SK-N-SH (cell line): ENCODE data around the gene BTG2. TPM values are rescaled to one million over a fixed set of nuclear protein-coding genes. Genes with fewer than 3 reads are reported as not detected.
A peak's percentile ranks its signal among the peaks of the same experiment; 100 is the strongest.

Experiments
- CTCF ChIA-PET: fragments of 300-600, 350-600 bp; formaldehyde crosslinking; extraction: SDS; loops from one replicate; lab custom pipeline; 2021; lab: Yijun Ruan, JAX
- POLR2A ChIA-PET: fragments of 350-600 bp; sonication (Branson Sonifier 250); formaldehyde crosslinking; extraction: SDS; loops from one replicate; lab custom pipeline; 2020; ENCODE audit warnings: antibody characterized with exemption, inconsistent platforms; lab: Yijun Ruan, JAX
- DNase-seq: peaks from one replicate; pipeline ENCODE4 v3.0.0; 2012
- H2AFZ ChIP-seq: fragments of 200-600 bp; sonication (generic); 2 replicates; pipeline ENCODE4 v1.8.1; 2016; ENCODE audit warnings: antibody characterized with exemption, mild to moderate bottlenecking, low read depth
- H3F3A ChIP-seq: fragments of 200-600 bp; sonication (generic); replicated peaks from 2 replicates; pipeline ENCODE3; 2016; ENCODE audit warnings: antibody characterized with exemption, mild to moderate bottlenecking; ENCODE audit not compliant: insufficient read depth
- H3K27ac ChIP-seq, 2 experiments: fragments of 200-500 bp in 1 of 2; fragments of 200-600 bp in 1 of 2; sonication (Bioruptor generic) in 1 of 2; sonication (generic), shearing (Covaris generic) in 1 of 2; 2 replicates each; pipeline versions ENCODE4 v1.5.1 to v1.6.1; 2014 to 2016; ENCODE audit warnings: low read depth in 2 of 2, inconsistent platforms in 1 of 2, low read length in 1 of 2, mild to moderate bottlenecking in 1 of 2, mixed read lengths in 1 of 2
- H3K27me3 ChIP-seq: fragments of 200-600 bp; sonication (generic), shearing (Covaris generic); 2 replicates; pipeline ENCODE4 v1.6.1; 2016; ENCODE audit warnings: mixed run types; ENCODE audit not compliant: insufficient read depth
- H3K36me3 ChIP-seq, 2 experiments: fragments of 200-500 bp in 1 of 2; fragments of 200-600 bp in 1 of 2; sonication (Bioruptor generic) in 1 of 2; sonication (generic) in 1 of 2; replicated peaks in 1 of 2; 2 replicates each; pipeline versions ENCODE3 to v1.5.1; 2014 to 2016; ENCODE audit warnings: low read length in 1 of 2, mild to moderate bottlenecking in 1 of 2; ENCODE audit not compliant: insufficient read depth in 2 of 2, control insufficient read depth in 1 of 2
- H3K4me1 ChIP-seq, 2 experiments: fragments of 200-500 bp in 1 of 2; fragments of 200-600 bp in 1 of 2; sonication (Bioruptor generic) in 1 of 2; sonication (generic), shearing (Covaris generic) in 1 of 2; 2 replicates each; pipeline versions ENCODE4 v1.5.1 to v1.6.1; 2014 to 2016; ENCODE audit warnings: low read depth in 1 of 2, low read length in 1 of 2, mixed run types in 1 of 2; ENCODE audit not compliant: insufficient read depth in 2 of 2, control insufficient read depth in 1 of 2
- H3K4me2 ChIP-seq: fragments of 200-600 bp; sonication (generic), shearing (Covaris generic); 2 replicates; pipeline ENCODE4 v1.6.1; 2017; ENCODE audit warnings: mixed run types
- H3K4me3 ChIP-seq, 2 experiments: fragments of 200-500 bp in 1 of 2; fragments of 200-600 bp in 1 of 2; sonication (Bioruptor generic) in 1 of 2; sonication (generic), shearing (Covaris generic) in 1 of 2; 2 replicates each; pipeline versions ENCODE4 v1.5.1 to v1.8.1; 2014 to 2016; ENCODE audit warnings: low read depth in 2 of 2, inconsistent platforms in 1 of 2, low read length in 1 of 2, mild to moderate bottlenecking in 1 of 2, mixed read lengths in 1 of 2, moderate library complexity in 1 of 2
- H3K79me2 ChIP-seq: fragments of 200-600 bp; sonication (generic); 2 replicates; pipeline ENCODE4 v1.8.1; 2017; ENCODE audit warnings: mild to moderate bottlenecking; ENCODE audit not compliant: insufficient read depth
- H3K9ac ChIP-seq: fragments of 200-600 bp; sonication (generic); 2 replicates; pipeline ENCODE4 v1.6.1; 2017; ENCODE audit warnings: mixed run types
- H3K9me2 ChIP-seq: fragments of 200-600 bp; sonication (generic); 2 replicates; pipeline ENCODE4 v1.6.1; 2017; ENCODE audit warnings: mixed run types
- H3K9me3 ChIP-seq: fragments of 200-600 bp; sonication (generic); 2 replicates; pipeline ENCODE4 v1.6.1; 2017; ENCODE audit warnings: mixed run types, mild to moderate bottlenecking, moderate library complexity
- H4K20me1 ChIP-seq: fragments of 200-600 bp; sonication (generic); 2 replicates; pipeline ENCODE4 v1.6.1; 2017; ENCODE audit warnings: mild to moderate bottlenecking, mixed run types; ENCODE audit not compliant: insufficient read depth
- CHD2 ChIP-seq: fragments of 150-350 bp; IDR thresholded peaks from 2 replicates; pipeline ENCODE4 v1.6.1; 2018; ENCODE audit warnings: low read length; ENCODE audit not compliant: partially characterized antibody
- CTCF ChIP-seq: fragments of 200-600 bp; sonication (generic); IDR thresholded peaks from 2 replicates; pipeline ENCODE4 v1.6.1; 2017; ENCODE audit warnings: antibody characterized with exemption, mild to moderate bottlenecking, moderate library complexity
- EP300 ChIP-seq, 2 experiments: IDR thresholded peaks; 2 replicates each; pipeline versions ENCODE4 v1.4.0 to v1.6.1; 2012; ENCODE audit warnings: borderline replicate concordance in 1 of 2, low read depth in 1 of 2, low read length in 1 of 2
- FOXM1 ChIP-seq: IDR thresholded peaks from 2 replicates; pipeline ENCODE4 v1.4.0; 2012; ENCODE audit warnings: low read depth, mild to moderate bottlenecking
- GABPA ChIP-seq: IDR thresholded peaks from 2 replicates; pipeline ENCODE4 v1.4.0; 2012; ENCODE audit warnings: low read depth, mild to moderate bottlenecking
- GATA2 ChIP-seq: sonication (generic); formaldehyde crosslinking; IDR thresholded peaks from 2 replicates; pipeline ENCODE4 v1.5.0; 2020; ENCODE audit warnings: mild to moderate bottlenecking, missing genetic modification reagents
- MAX ChIP-seq: IDR thresholded peaks from 2 replicates; pipeline ENCODE4 v1.4.0; 2012; ENCODE audit warnings: low read depth
- MXI1 ChIP-seq: IDR thresholded peaks from 2 replicates; pipeline ENCODE4 v1.6.1; 2012; ENCODE audit warnings: mild to moderate bottlenecking, low read depth, low read length, improper control_type of control experiment
- NRF1 ChIP-seq: IDR thresholded peaks from 2 replicates; pipeline ENCODE4 v1.6.1; 2012; ENCODE audit warnings: low read depth, mild to moderate bottlenecking, low read length
- RAD21 ChIP-seq: IDR thresholded peaks from 2 replicates; pipeline ENCODE4 v1.6.1; 2012; ENCODE audit warnings: mild to moderate bottlenecking, low read length
- RCOR1 ChIP-seq: fragments of 150-350 bp; IDR thresholded peaks from 2 replicates; pipeline ENCODE4 v1.6.1; 2017; ENCODE audit warnings: antibody characterized with exemption, low read length
- RFX5 ChIP-seq: IDR thresholded peaks from 2 replicates; pipeline ENCODE4 v1.6.1; 2012; ENCODE audit warnings: mild to moderate bottlenecking, improper control_type of control experiment, low read length
- SIN3A ChIP-seq: IDR thresholded peaks from 2 replicates; pipeline ENCODE4 v1.6.1; 2012; ENCODE audit warnings: low read depth, mild to moderate bottlenecking, low read length, moderate library complexity, borderline replicate concordance
- SMC3 ChIP-seq: IDR thresholded peaks from 2 replicates; pipeline ENCODE4 v1.6.1; 2012; ENCODE audit warnings: low read depth, low read length, improper control_type of control experiment
- TEAD4 ChIP-seq: IDR thresholded peaks from 2 replicates; pipeline ENCODE4 v1.4.0; 2012; ENCODE audit warnings: mild to moderate bottlenecking, borderline replicate concordance; ENCODE audit not compliant: insufficient read depth
- USF1 ChIP-seq: IDR thresholded peaks from 2 replicates; pipeline ENCODE4 v1.4.0; 2012; ENCODE audit warnings: low read depth, borderline replicate concordance
- YY1 ChIP-seq: IDR thresholded peaks from 2 replicates; pipeline ENCODE4 v1.4.0; 2012; ENCODE audit warnings: low read depth, mild to moderate bottlenecking
- ZBTB33 ChIP-seq: IDR thresholded peaks from 2 replicates; pipeline ENCODE4 v1.4.0; 2012; ENCODE audit warnings: low read depth, borderline replicate concordance
- WGBS: methylation state at CpG from one replicate; pipeline ENCODE4 v1.1.6; 2017; ENCODE audit warnings: low lambda C conversion rate; 5-methylcytosine and 5-hydroxymethylcytosine counted together
- polyA plus RNA-seq, 3 experiments: library from polyadenylated mRNA; depleted of rRNA; stranded (reverse); fragments of >200 nt; gene quantifications; 2 replicates each; pipeline ENCODE4 v1.2.3, GENCODE V29; 2012
- TF ChIP-seq, protein P1 (sequence below): fragments of 150-350 bp; IDR thresholded peaks from 2 replicates; pipeline ENCODE4 v1.6.1; 2017; ENCODE audit warnings: antibody characterized with exemption, low read length, low read depth, borderline replicate concordance

The BTG2 gene
- polyA plus RNA-seq, 1 of the 3 experiments (the other 2 are of a cell fraction): 26.2 TPM

GRCh38 chr1:203267347-203267846, 37.9 kb upstream of the BTG2 start:
- peak overlapping the region in 1 of 2 experiments; percentile 75; a peak in 1 of 4 replicates for H3K27ac ChIP-seq
- H3K9ac ChIP-seq: peak overlapping the region; percentile 17; the same call in 1 of the 2 replicates
- H3K36me3 ChIP-seq: no peaks in the 10 kb centered on the region
- no peaks in the 10 kb centered on the region for H3K9me3 ChIP-seq
- no peaks in the 10 kb centered on the region for H4K20me1 ChIP-seq
- no peaks in the 10 kb centered on the region for H3K9me2 ChIP-seq
- H3K4me3 ChIP-seq: peak overlapping the region; percentile 65
- peak; percentile 80 for DNase-seq
- WGBS: 7% methylated on average over 14 of the region's 20 CpGs
- H3K79me2 ChIP-seq: no peaks in the 10 kb centered on the region
- ChIA-PET CTCF (interaction anchor here (0.5 to 31.2 kb wide), 99 partner anchors 10 to 658 kb away, joined by 3 to 817 read pairs (median 6); partner anchors contain the start of genes ADORA1, ATP2B4, BTG2 and FMOD), POLR2A (interaction anchor here (0.7 kb wide), 1 partner anchor 72 kb away, joined by 3 read pairs; no protein-coding TSS in a partner anchor)
- no peaks in the 10 kb centered on the region for H3F3A ChIP-seq
- no peaks in the 10 kb centered on the region; the same call in 1 of the 2 replicates for H3K27me3 ChIP-seq
- H3K4me2 ChIP-seq: peak overlapping the region; percentile 69
- no peak for TF ChIP-seq MAX
- TF ChIP-seq SIN3A: no peak
- TF ChIP-seq USF1: no peak
- TF ChIP-seq GABPA: no peak
- TF ChIP-seq NRF1: peak; percentile 48; the same call in 1 of the 2 replicates
- TF ChIP-seq, protein P1, sequence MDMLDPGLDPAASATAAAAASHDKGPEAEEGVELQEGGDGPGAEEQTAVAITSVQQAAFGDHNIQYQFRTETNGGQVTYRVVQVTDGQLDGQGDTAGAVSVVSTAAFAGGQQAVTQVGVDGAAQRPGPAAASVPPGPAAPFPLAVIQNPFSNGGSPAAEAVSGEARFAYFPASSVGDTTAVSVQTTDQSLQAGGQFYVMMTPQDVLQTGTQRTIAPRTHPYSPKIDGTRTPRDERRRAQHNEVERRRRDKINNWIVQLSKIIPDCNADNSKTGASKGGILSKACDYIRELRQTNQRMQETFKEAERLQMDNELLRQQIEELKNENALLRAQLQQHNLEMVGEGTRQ: no peak
- TF ChIP-seq CTCF: peak; percentile 95
- no peak for TF ChIP-seq RCOR1
- peak; percentile 18; the same call in 1 of the 2 replicates for TF ChIP-seq RFX5
- TF ChIP-seq GATA2 (CRISPR knock-in tag): no peak
- no peak for TF ChIP-seq EP300 (IDR thresholded peaks at IDR 0.05; ENCODE audit: borderline replicate concordance in 1 of 2, low read depth in 1 of 2, low read length in 1 of 2)
- no peak for TF ChIP-seq FOXM1
- peak; percentile 53 for TF ChIP-seq SMC3
- peak; percentile 14 for TF ChIP-seq CHD2
- peak; percentile 79 for TF ChIP-seq RAD21
- no peak for TF ChIP-seq ZBTB33
- no peak for TF ChIP-seq TEAD4
- no peak; the same call in 1 of the 2 replicates for TF ChIP-seq YY1
- TF ChIP-seq MXI1: no peak
- TF ChIP-seq, all 33 proteins: peak for 6
- peak overlapping the region; percentile 96 for H2AFZ ChIP-seq
- H3K4me1 ChIP-seq: peaks cover 0 to 15% of the 10 kb centered on the region in 2 experiments; a peak in 1 of 4 replicates
